HL-60 (cell line): ENCODE results near the gene STXBP5.

Experiments
- DNase-seq, 2 experiments: peaks; one replicate each; pipeline ENCODE4 v3.0.0-alpha.2; 2010 to 2020; ENCODE audit warnings: low read depth in 1 of 2, low spot score in 1 of 2
- H3K27ac ChIP-seq: fragments of 250-450 bp; sonication (Bioruptor Pico); replicated peaks from 2 replicates; pipeline ENCODE4 v1.5.1; 2020; ENCODE audit warnings: mild to moderate bottlenecking, moderate library complexity
- H3K27me3 ChIP-seq: fragments of 250-450 bp; sonication (Bioruptor Pico); 2 replicates; pipeline ENCODE4 v1.5.1; 2021; ENCODE audit warnings: mild to moderate bottlenecking, moderate library complexity; ENCODE audit not compliant: insufficient read depth, poor library complexity, severe bottlenecking
- H3K4me3 ChIP-seq: replicated peaks from 2 replicates; pipeline ENCODE4 v1.5.1; 2011; ENCODE audit warnings: mild to moderate bottlenecking, control low read depth, low read length; ENCODE audit not compliant: insufficient read depth
- CTCF ChIP-seq: IDR thresholded peaks from one replicate; pipeline ENCODE4 v1.5.1; 2011; ENCODE audit warnings: low read length, control low read depth, inconsistent platforms; ENCODE audit not compliant: insufficient read depth
- GABPA ChIP-seq: IDR thresholded peaks from 2 replicates; pipeline ENCODE4 v1.6.1; 2012; ENCODE audit warnings: low read depth
- POLR2AphosphoS5 ChIP-seq: IDR thresholded peaks from 2 replicates; pipeline ENCODE4 v1.6.1; 2012; ENCODE audit warnings: low read depth
- REST ChIP-seq: IDR thresholded peaks from 2 replicates; pipeline ENCODE4 v1.6.1; 2012; ENCODE audit warnings: low read depth; ENCODE audit not compliant: insufficient replicate concordance
- SPI1 ChIP-seq: IDR thresholded peaks from 2 replicates; pipeline ENCODE4 v1.6.1; 2012; ENCODE audit warnings: low read depth, mild to moderate bottlenecking, borderline replicate concordance

The STXBP5 gene

GRCh38 chr6:147285087-147285855 lies 81.1 kb downstream of the STXBP5 start:
- peak; percentile 9 for TF ChIP-seq CTCF
- TF ChIP-seq REST, result no peak
- Histone ChIP-seq H3K27me3 (no peaks in the 10 kb centered on the region), H3K27ac (no peak overlapping the region; the same call in 1 of the 2 replicates), H3K4me3 (no peak overlapping the region)
- peak in 1 of 2 experiments; percentile 26 for DNase-seq

- Histone ChIP-seq H3K4me3 (no peak overlapping the region), H3K27ac (no peak overlapping the region), H3K27me3 (no peaks in the 10 kb centered on the region)
- TF ChIP-seq POLR2AphosphoS5, result no peak
- no peak for TF ChIP-seq SPI1
- no peak for TF ChIP-seq CTCF
- no peak for TF ChIP-seq GABPA
- no peak for TF ChIP-seq REST
- no peak for DNase-seq
Observed at GRCh38 chr6:147287869-147288271, 83.7 kb downstream of the STXBP5 start.

GRCh38 chr6:147297124-147297523 lies 92.9 kb downstream of the STXBP5 start:
- TF ChIP-seq GABPA (no peak), SPI1 (no peak), CTCF (no peak), REST (no peak), POLR2AphosphoS5 (no peak)
- Histone ChIP-seq H3K4me3 (no peak overlapping the region), H3K27me3 (no peaks in the 10 kb centered on the region), H3K27ac (no peak overlapping the region)
- DNase-seq, result no peak
